Kidney epithelial cell (primary cell): ENCODE data around the gene SOCS1. TPM values are rescaled to one million over a fixed set of nuclear protein-coding genes. Genes with fewer than 3 reads are reported as not detected.

Source experiments
- DNase-seq: peaks from one replicate; pipeline ENCODE4 v3.0.0-alpha.2; 2010; ENCODE audit warnings: low read depth
- H3K27me3 ChIP-seq: 2 replicates; pipeline ENCODE4 v1.6.0; 2011; ENCODE audit warnings: low read length; ENCODE audit not compliant: control insufficient read depth, insufficient read depth
- H3K36me3 ChIP-seq: 2 replicates; pipeline ENCODE4 v1.5.1; 2011; ENCODE audit warnings: low read length; ENCODE audit not compliant: control insufficient read depth, insufficient read depth
- H3K4me3 ChIP-seq: 2 replicates; pipeline ENCODE4 v1.5.1; 2011; ENCODE audit warnings: low read depth, mild to moderate bottlenecking, control low read depth, low read length
- CTCF ChIP-seq: IDR thresholded peaks from 2 replicates; pipeline ENCODE4 v1.5.1; 2011; ENCODE audit warnings: mild to moderate bottlenecking, moderate library complexity, low read length, control low read depth, inconsistent platforms; ENCODE audit not compliant: insufficient read depth, poor library complexity, severe bottlenecking
- total RNA-seq: library from RNA; depleted of rRNA; stranded (reverse); fragments of >200 nt; gene quantifications from 2 replicates; pipeline ENCODE4 v1.2.3, GENCODE V29; 2015

SOCS1 gene
- total RNA-seq, 1 donor from 2014 or later, result 1.2 TPM

- Histone ChIP-seq H3K4me3 (no peak overlapping the region), H3K27me3 (peaks cover 4% of the 10 kb centered on the region), H3K36me3 (no peaks in the 10 kb centered on the region)
- no peak for DNase-seq
- no peak for TF ChIP-seq CTCF
These were observed 9.1 kb upstream of the SOCS1 start for GRCh38 chr16:11265124-11265523.

DNA sequence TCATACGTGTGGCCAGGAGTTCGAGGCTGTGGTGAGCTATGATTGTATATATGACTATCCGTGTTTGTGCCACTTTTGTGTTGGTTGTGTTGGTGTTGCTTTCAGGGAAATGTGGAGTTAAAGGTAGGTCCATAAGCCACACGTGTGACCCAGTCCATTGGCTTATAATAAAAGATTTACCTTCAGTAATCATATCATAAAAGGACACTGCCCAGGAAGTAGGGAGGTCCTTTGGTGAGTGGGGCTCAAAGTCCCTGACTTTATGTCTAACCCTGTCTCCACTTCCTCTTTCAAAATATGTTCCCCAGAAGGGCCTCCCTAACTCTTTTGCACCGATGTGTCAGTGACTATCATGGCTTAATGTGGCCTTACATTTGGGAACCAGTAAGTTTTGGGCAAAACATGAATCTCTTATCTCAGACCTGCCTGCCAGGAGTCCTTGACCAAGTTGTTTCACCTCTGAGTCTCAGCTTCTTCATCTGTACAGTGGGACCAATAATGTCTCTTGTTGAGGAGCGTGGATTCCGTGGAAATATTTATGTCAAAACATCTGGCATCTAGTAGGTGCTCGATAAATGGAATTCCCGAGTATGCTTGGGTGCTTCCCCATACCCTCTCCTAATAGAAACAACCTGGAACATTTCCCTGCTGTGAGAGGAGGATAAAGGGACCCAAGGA lies 8.3 kb upstream of the SOCS1 start:
- no peak for DNase-seq
- no peak for TF ChIP-seq CTCF
- peaks cover 2% of the 10 kb centered on the region for H3K27me3 ChIP-seq
- no peak overlapping the region for H3K4me3 ChIP-seq
- no peaks in the 10 kb centered on the region for H3K36me3 ChIP-seq

- TF ChIP-seq CTCF, result no peak
- Histone ChIP-seq H3K4me3 (no peak overlapping the region), H3K36me3 (no peaks in the 10 kb centered on the region), H3K27me3 (peaks cover 2% of the 10 kb centered on the region)
- no peak for DNase-seq
These were observed 7.7 kb upstream of the SOCS1 start for GRCh38 chr16:11263737-11264136.

DNA sequence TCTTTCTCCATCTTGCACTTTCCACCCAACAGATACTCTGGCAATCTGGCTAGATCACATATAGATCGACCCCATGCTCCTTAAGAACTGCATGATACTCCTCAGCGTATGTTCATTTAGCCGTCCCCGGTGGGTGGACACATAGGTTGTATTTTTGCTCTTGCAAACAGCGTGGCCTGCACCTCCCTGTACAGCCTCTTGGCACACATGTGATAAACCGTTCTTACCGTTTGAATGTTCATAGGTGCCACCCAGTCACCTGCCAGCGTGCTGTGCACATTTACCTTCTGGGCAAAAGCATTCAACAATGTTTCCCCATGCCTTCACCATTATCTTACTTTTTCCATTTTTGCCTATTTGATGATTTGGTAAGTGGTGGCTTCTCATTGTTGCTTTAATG lies 6.9 kb upstream of the SOCS1 start:
- DNase-seq, result no peak
- Histone ChIP-seq H3K4me3 (no peak overlapping the region), H3K27me3 (peaks cover 2% of the 10 kb centered on the region), H3K36me3 (no peaks in the 10 kb centered on the region)
- no peak for TF ChIP-seq CTCF

DNA sequence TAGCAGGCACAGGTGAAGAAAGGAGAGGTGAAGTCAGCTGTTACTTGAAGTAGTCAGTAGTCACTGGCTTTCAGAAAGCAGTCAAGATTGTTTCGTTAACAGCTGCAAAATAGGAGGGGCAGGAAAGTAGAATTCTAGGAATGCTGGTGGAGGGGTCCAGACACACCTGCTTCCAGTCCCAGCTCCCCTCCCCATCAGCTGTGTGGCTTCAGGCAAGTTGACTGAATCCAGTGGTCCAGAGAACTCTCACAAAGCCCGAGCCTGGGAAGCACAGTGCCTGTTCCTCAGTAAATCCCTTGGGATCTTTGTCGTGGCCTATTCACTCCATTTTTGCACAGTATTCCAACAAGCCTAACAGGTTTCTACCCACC lies 4.6 kb upstream of the SOCS1 start:
- DNase-seq, result no peak
- TF ChIP-seq CTCF, result no peak

More for the DNA sequence above, 4.6 kb upstream of the SOCS1 start:
- H3K4me3 ChIP-seq, result no peak overlapping the region
- no peaks in the 10 kb centered on the region for H3K27me3 ChIP-seq
- H3K36me3 ChIP-seq, result no peaks in the 10 kb centered on the region
